COLO668 (cell line): ENCODE data around the gene DVL1.
A peak's percentile ranks its signal among the peaks of the same experiment; 100 is the strongest.

Experiments used
- DNase-seq: peaks from one replicate; lab custom pipeline; 2025; ENCODE audit not compliant: unreplicated experiment; lab: John Stamatoyannopoulos, UW

Gene DVL1

DNA sequence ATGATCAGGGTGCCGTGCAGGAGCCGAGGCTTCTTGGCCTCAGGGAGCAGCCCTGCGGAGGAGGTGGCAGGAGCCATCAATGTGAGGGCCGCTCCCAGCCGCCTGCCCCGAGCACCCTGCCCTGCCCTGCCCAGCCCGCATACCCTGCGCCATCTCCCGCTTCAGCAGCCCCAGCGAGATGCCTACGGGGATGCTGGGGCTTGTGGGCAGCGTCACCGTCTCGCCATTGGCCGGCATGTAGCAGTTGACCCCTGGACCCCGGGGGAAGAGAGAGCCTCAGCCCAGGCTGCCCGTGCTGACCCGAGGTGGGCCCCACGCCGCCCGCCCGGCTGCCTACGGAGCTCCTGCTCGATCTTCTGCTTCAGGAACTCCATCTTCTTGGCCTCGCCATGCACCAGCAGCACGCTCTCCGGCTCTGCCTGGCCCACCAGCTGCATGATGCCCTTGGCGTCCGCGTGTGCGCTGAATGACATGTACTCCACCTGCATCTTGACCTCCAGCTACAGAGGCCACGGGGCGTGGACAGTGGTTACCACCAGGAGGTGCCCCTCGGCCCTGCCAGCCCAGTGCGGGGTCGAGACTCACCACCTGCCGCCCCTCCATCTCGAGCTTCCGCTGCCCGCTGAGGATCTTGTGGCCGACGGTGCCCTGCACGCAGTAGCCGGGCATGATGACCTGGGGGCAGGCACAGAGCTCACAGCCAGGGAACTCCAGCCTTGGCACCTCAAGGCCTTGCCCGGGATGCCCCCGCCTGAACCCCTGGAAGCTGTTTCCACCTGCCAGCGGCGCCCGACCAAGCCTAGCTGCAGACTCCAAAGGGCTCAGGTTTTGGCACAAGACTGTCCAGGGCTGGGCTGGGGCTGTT, 36.5 kb downstream of the DVL1 start:
- DNase-seq: no peak

DNA sequence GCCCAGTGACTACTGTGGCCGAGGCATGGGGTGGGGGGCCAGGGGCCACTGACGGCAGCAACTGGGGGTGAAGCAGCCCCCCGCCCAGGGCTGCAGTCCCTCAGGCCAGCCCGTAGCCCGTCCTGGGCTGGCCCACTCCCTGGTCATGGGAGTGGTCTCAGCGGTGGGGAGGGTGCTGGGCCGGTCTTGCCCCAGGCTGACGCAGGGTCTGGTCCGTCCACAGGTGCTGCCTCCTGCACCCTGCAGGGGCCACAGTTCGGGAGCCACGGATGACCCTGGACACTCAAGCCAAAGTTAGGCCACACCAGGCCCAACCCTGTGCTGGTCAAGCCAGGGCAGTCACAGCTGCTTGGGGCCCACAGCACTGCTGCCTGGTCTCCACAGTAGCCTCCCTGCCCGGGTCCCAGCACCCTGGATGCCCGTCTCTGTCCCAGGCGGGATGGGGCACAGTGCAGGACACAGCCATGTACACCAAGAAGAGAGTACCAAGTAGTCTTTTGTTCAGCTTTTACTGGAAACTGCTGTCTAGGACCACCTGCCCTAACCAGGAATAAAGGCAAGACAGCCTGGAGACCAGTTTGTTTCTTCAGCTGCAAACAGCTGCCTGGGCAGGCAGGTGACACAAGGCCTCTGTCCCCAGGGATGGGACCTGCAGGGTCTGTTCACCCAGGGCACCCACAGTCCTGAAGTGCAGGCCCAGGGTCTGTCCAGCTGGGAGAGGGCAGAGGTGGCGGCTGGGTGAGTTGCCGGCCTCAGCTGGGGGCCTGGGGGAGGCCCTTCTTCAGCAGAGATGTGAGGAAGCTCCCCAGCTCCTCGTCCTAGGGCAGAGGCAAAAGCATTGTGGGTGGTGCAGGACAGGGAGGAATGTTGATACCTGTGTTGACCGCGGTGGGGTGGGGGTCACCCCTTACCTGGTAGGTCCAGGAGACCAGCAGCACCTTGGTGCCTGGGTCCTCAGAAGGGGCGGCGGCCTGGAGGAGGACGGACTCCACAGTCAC, 37.8 kb downstream of the DVL1 start:
- peak; percentile 37 for DNase-seq

GRCh38 chr1:1310476-1311053, 38.7 kb downstream of the DVL1 start:
- DNase-seq: no peak

GRCh38 chr1:1310109-1310385, 39.2 kb downstream of the DVL1 start:
- DNase-seq: no peak

- DNase-seq: peak; percentile 82
These were observed 39.7 kb downstream of the DVL1 start for GRCh38 chr1:1309251-1310108.

- DNase-seq: peak; percentile 81
These were observed 40.4 kb downstream of the DVL1 start for GRCh38 chr1:1308756-1309250.

DNA sequence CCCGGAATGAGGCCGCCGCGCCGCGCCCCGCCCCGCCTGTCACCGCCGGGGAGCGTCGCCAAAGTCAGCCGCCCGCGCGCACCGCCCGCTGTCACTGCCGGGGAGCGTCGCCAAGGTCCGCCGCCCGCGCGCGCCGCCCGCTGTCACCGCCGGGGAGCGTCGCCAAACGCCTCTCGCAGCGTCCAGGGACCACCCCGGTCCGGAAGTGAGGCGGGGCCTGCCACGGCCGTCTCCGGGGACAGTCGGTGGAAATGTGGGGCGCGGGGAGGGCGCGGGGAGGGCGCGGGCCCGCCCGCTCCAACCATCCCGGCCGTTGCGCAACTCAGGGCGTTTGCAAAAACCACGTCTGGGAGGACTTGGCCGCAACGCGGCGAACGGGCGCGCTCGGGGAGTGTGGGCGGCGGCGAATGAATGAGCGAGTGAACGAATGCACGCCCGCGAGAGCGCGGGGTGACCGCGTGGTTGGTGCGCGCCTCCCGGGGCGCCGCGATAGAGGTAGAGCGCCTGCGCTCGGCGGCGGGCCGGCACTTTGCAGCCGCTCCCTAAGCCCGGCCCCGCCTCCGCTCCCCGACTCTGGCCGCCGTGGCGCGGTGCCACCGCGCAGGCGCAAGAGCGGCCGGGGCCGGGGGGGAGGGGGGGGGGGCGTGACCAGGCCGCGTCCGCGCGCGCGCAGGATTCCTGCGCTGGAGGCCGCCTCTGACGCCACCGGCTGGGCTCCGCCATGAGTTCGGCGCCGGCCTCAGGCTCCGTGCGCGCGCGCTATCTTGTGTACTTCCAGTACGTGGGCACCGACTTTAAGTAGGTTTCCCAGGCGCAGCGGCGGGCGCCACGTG, 41.1 kb downstream of the DVL1 start, which contains the start of the genes ACAP3 and PUSL1:
TSS of gene ACAP3 (minus strand) at position 8 of the 833 bp plus-strand sequence. CDS start 115 bp downstream, outside the sequence.
TSS of gene PUSL1 (plus strand) at position 675 of the 833 bp plus-strand sequence. CDS start at position 722, 47 bp downstream.
- peak; percentile 100 for DNase-seq

DNA sequence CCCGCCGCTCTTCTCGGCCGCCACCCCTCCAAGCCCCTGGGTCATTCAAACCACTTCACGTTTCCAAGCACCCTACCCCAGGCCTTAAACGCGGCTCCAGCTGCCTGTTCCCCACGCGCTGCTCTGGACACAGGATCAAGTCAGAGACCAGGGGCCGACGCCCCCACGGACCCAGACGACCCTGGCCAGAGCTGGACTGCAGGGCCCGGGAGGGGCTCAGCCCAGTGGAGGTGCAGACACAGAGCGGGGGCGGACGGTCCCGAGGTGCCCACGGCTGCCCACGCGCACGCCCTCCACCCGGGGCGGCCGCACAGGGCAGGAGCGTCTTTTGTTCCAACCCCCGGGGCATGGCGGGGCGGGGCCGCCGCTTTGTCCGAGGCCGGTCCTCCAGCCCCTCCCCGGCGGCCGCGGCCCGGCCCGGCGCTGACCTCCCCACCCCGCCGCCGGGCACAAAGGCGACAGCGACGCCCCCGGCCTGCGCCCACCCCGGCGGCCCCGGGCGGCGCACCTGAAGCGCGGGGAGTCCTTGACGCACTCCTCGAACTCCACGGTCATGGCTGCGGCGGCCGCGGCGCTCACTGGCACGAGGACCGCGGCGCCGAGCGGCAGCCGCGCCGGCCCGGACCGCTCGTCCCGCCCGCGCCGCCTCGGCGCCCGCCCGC, 41.8 kb downstream of the DVL1 start:
- DNase-seq: peak; percentile 82

- peak; percentile 65 for DNase-seq
These were observed 42.5 kb downstream of the DVL1 start for GRCh38 chr1:1306661-1307260.

DNA sequence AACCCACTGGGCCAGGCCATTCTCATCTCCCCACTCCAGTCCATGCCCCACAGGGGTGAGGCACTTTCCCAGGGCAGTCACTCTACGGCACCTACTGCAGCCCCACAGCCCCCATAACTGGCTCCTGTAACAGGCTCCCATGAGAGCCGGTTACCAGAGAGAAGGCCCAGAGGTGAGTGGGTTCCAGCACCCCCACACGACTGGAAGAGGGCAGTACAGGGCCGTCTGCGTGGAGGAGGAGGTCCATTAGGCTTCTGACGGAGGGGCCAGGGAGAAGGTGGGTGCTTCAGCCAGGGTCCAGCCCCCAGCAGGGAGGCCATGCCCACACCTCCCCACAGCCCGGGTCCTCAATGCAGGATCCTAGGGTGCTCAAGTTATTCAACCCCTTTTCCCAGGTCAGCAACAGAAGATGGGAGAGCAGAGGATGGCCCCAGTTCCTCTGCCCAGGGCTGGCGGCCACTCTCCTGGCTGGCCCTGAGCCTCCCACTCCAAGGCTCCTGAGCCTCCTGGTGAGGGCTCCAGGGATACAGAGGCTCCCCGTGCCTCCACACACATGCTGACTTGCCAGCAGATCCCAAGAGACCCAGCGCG, 43.1 kb downstream of the DVL1 start:
- peak; percentile 72 for DNase-seq

- DNase-seq: peak; percentile 97
These were observed 43.7 kb downstream of the DVL1 start for GRCh38 chr1:1305300-1306069.

- peak; percentile 97 for DNase-seq
These were observed 44.6 kb downstream of the DVL1 start for GRCh38 chr1:1304331-1305299.

GRCh38 chr1:1303736-1304135, 45.5 kb downstream of the DVL1 start:
- no peak for DNase-seq

DNA sequence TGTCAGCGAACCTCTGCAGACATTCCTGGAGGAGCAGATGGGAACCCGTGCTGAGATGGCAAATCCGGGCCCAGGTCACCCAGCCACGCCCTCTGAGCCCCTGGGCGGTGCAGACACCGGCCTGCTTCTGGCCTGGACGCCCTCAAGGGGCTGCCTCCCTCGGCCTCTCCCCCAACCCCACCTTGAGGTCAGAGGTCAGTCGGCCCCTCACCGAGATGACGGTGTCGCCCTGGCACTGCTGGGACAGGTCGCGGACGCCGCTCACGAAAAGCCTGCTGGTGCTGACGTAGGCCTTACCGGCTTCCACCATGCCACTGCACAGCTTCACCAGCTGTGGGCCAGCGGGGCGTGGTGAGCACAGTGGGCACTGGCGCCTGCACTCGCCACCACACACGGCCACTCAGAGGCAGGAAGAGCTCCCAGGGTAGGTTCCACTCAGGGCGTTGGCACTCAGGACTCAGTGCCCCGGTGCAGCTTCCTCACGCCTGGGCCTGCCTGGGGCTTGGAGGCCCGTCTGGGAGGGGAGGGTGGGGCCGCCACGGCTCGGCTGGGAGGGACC, 46.2 kb downstream of the DVL1 start:
- DNase-seq: peak; percentile 66

GRCh38 chr1:1302006-1302430, 47.2 kb downstream of the DVL1 start:
- no peak for DNase-seq

DNA sequence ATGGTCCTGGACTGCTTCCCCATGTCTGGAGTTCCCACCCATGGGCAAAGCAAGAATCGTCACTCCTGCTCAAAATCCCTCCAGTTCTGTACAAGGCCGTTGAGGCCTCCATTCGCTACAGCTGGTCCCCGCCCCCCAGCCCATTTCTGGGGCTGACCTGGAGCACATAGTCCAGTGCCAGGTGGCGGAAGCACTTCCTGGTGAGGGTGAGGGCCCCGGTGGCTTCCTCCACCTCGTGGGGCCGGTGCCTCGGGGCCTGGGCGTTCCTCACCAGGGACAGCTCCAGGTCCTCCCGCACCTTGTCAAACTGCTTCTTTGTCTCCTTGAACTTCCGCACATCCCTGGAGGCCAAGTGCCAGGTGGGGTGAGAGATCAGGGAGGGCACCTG, 48.9 kb downstream of the DVL1 start:
- peak; percentile 95 for DNase-seq
